OCI-LY1 (cell line): Measurements from ENCODE around the gene GALNT14.

Experiments used
- H2AFZ ChIP-seq: fragments of 200-600 bp; sonication (generic), shearing (Covaris generic); 2 replicates; pipeline ENCODE4 v1.6.0; 2014; ENCODE audit warnings: antibody characterized with exemption, mild to moderate bottlenecking, low read length
- H3F3A ChIP-seq: fragments of 200-600 bp; sonication (generic), shearing (Covaris generic); 2 replicates; pipeline ENCODE4 v1.6.0; 2014; ENCODE audit warnings: mild to moderate bottlenecking, antibody characterized with exemption, low read length, moderate library complexity; ENCODE audit not compliant: insufficient read depth
- H3K27ac ChIP-seq: fragments of 200-600 bp; sonication (generic); 2 replicates; pipeline ENCODE4 v1.5.1; 2014; ENCODE audit warnings: low read length, mixed run types, mild to moderate bottlenecking, low read depth; ENCODE audit not compliant: poor library complexity, severe bottlenecking
- H3K27me3 ChIP-seq: fragments of 200-600 bp; sonication (generic); 2 replicates; pipeline ENCODE4 v1.6.0; 2014; ENCODE audit warnings: antibody characterized with exemption, mild to moderate bottlenecking, low read length, moderate library complexity; ENCODE audit not compliant: insufficient read depth
- H3K36me3 ChIP-seq: fragments of 200-600 bp; sonication (generic); 2 replicates; pipeline ENCODE4 v1.6.1; 2014; ENCODE audit warnings: mild to moderate bottlenecking, antibody characterized with exemption, low read length, moderate library complexity, mixed read lengths; ENCODE audit not compliant: insufficient read depth
- H3K4me1 ChIP-seq: fragments of 200-600 bp; sonication (generic); 2 replicates; pipeline ENCODE4 v1.5.1; 2014; ENCODE audit warnings: mild to moderate bottlenecking, low read length, moderate library complexity; ENCODE audit not compliant: insufficient read depth, severe bottlenecking
- H3K4me2 ChIP-seq: fragments of 200-600 bp; sonication (generic), shearing (Covaris generic); 2 replicates; pipeline ENCODE4 v1.6.1; 2014; ENCODE audit warnings: low read length
- H3K4me3 ChIP-seq: fragments of 200-600 bp; sonication (generic); 2 replicates; pipeline ENCODE4 v1.5.1; 2014; ENCODE audit warnings: low read length, low read depth, mild to moderate bottlenecking, mixed read lengths; ENCODE audit not compliant: poor library complexity, severe bottlenecking
- H3K79me2 ChIP-seq: fragments of 200-600 bp; shearing (Covaris generic); 2 replicates; pipeline ENCODE4 v1.6.1; 2016; ENCODE audit warnings: mixed run types, low read length, mixed read lengths; ENCODE audit not compliant: insufficient read depth
- H3K9ac ChIP-seq: fragments of 200-600 bp; sonication (generic), shearing (Covaris generic); 2 replicates; pipeline ENCODE4 v1.6.1; 2014; ENCODE audit warnings: mild to moderate bottlenecking, low read length, mixed read lengths
- H3K9me2 ChIP-seq: fragments of 200-600 bp; sonication (generic), shearing (Covaris generic); 2 replicates; pipeline ENCODE4 v1.6.1; 2014; ENCODE audit warnings: low read depth, mild to moderate bottlenecking, low read length, mixed read lengths
- H3K9me3 ChIP-seq: fragments of 200-600 bp; shearing (Covaris generic); 2 replicates; pipeline ENCODE4 v1.6.1; 2014; ENCODE audit warnings: low read length, mixed read lengths
- H4K20me1 ChIP-seq: fragments of 200-600 bp; sonication (generic), shearing (Covaris generic); 2 replicates; pipeline ENCODE4 v1.6.0; 2016; ENCODE audit warnings: mild to moderate bottlenecking, low read length; ENCODE audit not compliant: insufficient read depth
- CTCF ChIP-seq: fragments of 200-600 bp; sonication (generic), shearing (Covaris generic); IDR thresholded peaks from 2 replicates; pipeline ENCODE4 v1.5.1; 2017; ENCODE audit warnings: mild to moderate bottlenecking, antibody characterized with exemption, low read length, moderate library complexity, mixed read lengths
- EZH2 ChIP-seq: fragments of 200-600 bp; sonication (generic), shearing (Covaris generic); IDR thresholded peaks from 2 replicates; pipeline ENCODE4 v1.8.0; 2017; ENCODE audit warnings: borderline replicate concordance, mixed run types, mild to moderate bottlenecking, antibody characterized with exemption, low read length, moderate library complexity, mixed read lengths

Gene GALNT14

GRCh38 chr2:31087491-31087890, 50.7 kb downstream of the GALNT14 start:
- Histone ChIP-seq H3F3A (no peaks in the 10 kb centered on the region), H3K4me1 (no peaks in the 10 kb centered on the region), H3K4me2 (no peak overlapping the region)

GRCh38 chr2:31086590-31086989, 51.6 kb downstream of the GALNT14 start:
- no peaks in the 10 kb centered on the region for H3K9me3 ChIP-seq

More at GRCh38 chr2:31087491-31087890, 50.7 kb downstream of the GALNT14 start:
- no peak overlapping the region for H3K9ac ChIP-seq
- no peak overlapping the region for H3K4me3 ChIP-seq
- no peaks in the 10 kb centered on the region for H3K79me2 ChIP-seq
- H3K9me3 ChIP-seq = no peaks in the 10 kb centered on the region
- H3K9me2 ChIP-seq = no peaks in the 10 kb centered on the region
- H2AFZ ChIP-seq = no peak overlapping the region
- no peaks in the 10 kb centered on the region for H3K36me3 ChIP-seq
- no peak overlapping the region for H3K27ac ChIP-seq
- no peaks in the 10 kb centered on the region for H3K27me3 ChIP-seq
- no peak for TF ChIP-seq CTCF
- no peak for TF ChIP-seq EZH2
- H4K20me1 ChIP-seq = no peaks in the 10 kb centered on the region

GRCh38 chr2:31083234-31083993, 54.8 kb downstream of the GALNT14 start:
- H3K79me2 ChIP-seq = no peaks in the 10 kb centered on the region
- no peaks in the 10 kb centered on the region for H4K20me1 ChIP-seq
- no peak overlapping the region for H3K9ac ChIP-seq
- H3K36me3 ChIP-seq = no peaks in the 10 kb centered on the region
- no peak overlapping the region for H2AFZ ChIP-seq
- TF ChIP-seq CTCF (no peak), EZH2 (no peak)
- no peaks in the 10 kb centered on the region for H3F3A ChIP-seq
- H3K4me3 ChIP-seq = no peak overlapping the region
- no peaks in the 10 kb centered on the region for H3K9me2 ChIP-seq
- no peaks in the 10 kb centered on the region for H3K4me1 ChIP-seq
- H3K4me2 ChIP-seq = no peak overlapping the region
- H3K27ac ChIP-seq = no peak overlapping the region
- H3K27me3 ChIP-seq = no peaks in the 10 kb centered on the region
- no peaks in the 10 kb centered on the region for H3K9me3 ChIP-seq

More at GRCh38 chr2:31086590-31086989, 51.6 kb downstream of the GALNT14 start:
- no peaks in the 10 kb centered on the region for H3K4me1 ChIP-seq
- no peak overlapping the region for H3K4me3 ChIP-seq
- H3K9me2 ChIP-seq = no peaks in the 10 kb centered on the region
- H3K9ac ChIP-seq = no peak overlapping the region
- no peak for TF ChIP-seq EZH2
- TF ChIP-seq CTCF = no peak
- no peak overlapping the region for H2AFZ ChIP-seq
- H3K4me2 ChIP-seq = no peak overlapping the region
- no peaks in the 10 kb centered on the region for H4K20me1 ChIP-seq
- H3K36me3 ChIP-seq = no peaks in the 10 kb centered on the region
- no peak overlapping the region for H3K27ac ChIP-seq
- H3K79me2 ChIP-seq = no peaks in the 10 kb centered on the region
- H3F3A ChIP-seq = no peaks in the 10 kb centered on the region
- no peaks in the 10 kb centered on the region for H3K27me3 ChIP-seq
